Right lobe of liver (tissue), 6 donors: ENCODE measurements around the gene ALPI. TPM values are rescaled to one million over a fixed set of nuclear protein-coding genes. Genes with fewer than 3 reads are reported as not detected.
"Not testable (repeated sequence)": the region's sequence is repeated elsewhere in the genome, so short reads cannot be mapped to it uniquely, and the experiment has no call there.

Experiments
- ATAC-seq, 4 donors: fragments of 200-7000 bp; cut with Tn5 transposase; one replicate each; pipeline ENCODE4 v1.9.1; 2020; ENCODE audit warnings: mild to moderate bottlenecking in 4 of 4, moderate library complexity in 4 of 4
- DNase-seq, 3 donors: peaks; one replicate each; pipeline ENCODE4 v3.0.0-alpha.2; 2020
- H3K27ac ChIP-seq, 3 donors: fragments of 200-600 bp; one replicate each; pipeline ENCODE4 v1.8.0; 2022
- H3K27me3 ChIP-seq, 2 donors: fragments of 200-600 bp; one replicate each; pipeline ENCODE4 v1.8.0; 2022
- H3K36me3 ChIP-seq, 4 donors: fragments of 200-600 bp; sonication (generic) in 1 of 4; one replicate each; pipeline versions ENCODE4 v1.5.1 to v1.8.0; 2017 to 2022; ENCODE audit warnings: control low read depth in 1 of 4
- H3K4me1 ChIP-seq, 4 donors: fragments of 200-600 bp; sonication (generic) in 1 of 4; one replicate each; pipeline versions ENCODE4 v1.5.1 to v1.8.0; 2017 to 2022; ENCODE audit warnings: control low read depth in 1 of 4
- H3K4me3 ChIP-seq, 3 donors: fragments of 200-600 bp; one replicate each; pipeline ENCODE4 v1.8.0; 2022
- H3K9me3 ChIP-seq, 4 donors: fragments of 200-600 bp; sonication (generic) in 1 of 4; one replicate each; pipeline versions ENCODE4 v1.5.1 to v1.8.0; 2017 to 2022; ENCODE audit warnings: control low read depth in 1 of 4
- CTCF ChIP-seq, 4 donors: fragments of 200-600 bp in 3 of 4; fragments of 450-650 bp in 1 of 4; IDR thresholded peaks; one replicate each; pipeline versions ENCODE4 v1.5.1 to v1.8.0; 2016 to 2022; ENCODE audit warnings: antibody characterized with exemption in 4 of 4, mild to moderate bottlenecking in 2 of 4
- POLR2A ChIP-seq: fragments of 450-650 bp; IDR thresholded peaks from one replicate; pipeline ENCODE4 v1.6.1; 2017; ENCODE audit warnings: antibody characterized with exemption, mild to moderate bottlenecking
- WGBS: methylation state at CpG from one replicate; pipeline ENCODE4 v1.1.6; 2018; ENCODE audit warnings: low coverage, low lambda C conversion rate; ENCODE audit not compliant: insufficient coverage; ENCODE audit errors: missing lambda C conversion rate; 5-methylcytosine and 5-hydroxymethylcytosine counted together
- intact Hi-C, 2 donors: fragments of 100-400 bp; cut with DNase I; formaldehyde crosslinking; loops; one replicate each; pipeline versions ENCODE4 v1.11.2 to v1.14.1; 2022
- total RNA-seq, 6 experiments: library from RNA; depleted of rRNA in 2 of 6; stranded (reverse); fragments of >200 nt in 2 of 6; fragmentation: NEBNext Ultra II Directional in 3 of 6; extraction: Animal tissue kit (Norgen Biotek cat#: 25700) in 3 of 6; gene quantifications; one replicate each; pipeline versions ENCODE4 v1.1.0 to v1.2.4, GENCODE V29; 2016 to 2023
- donor health status: DM: no; HTN: yes; CAD: no.
- donor health status: DM: no; HTN: no; CAD: no.
- donor health status: DM: no; HTN: no; CAD: no.
- donor health status: DM: no; HTN: yes; CAD: no.
- donor health status: DM: no; HTN: yes; CAD: no.

ALPI gene
- total RNA-seq, 6 experiments from 2014 or later: 0.19 to 0.25 TPM; not detected in 4

GRCh38 chr2:232438951-232439757 lies 16.8 kb upstream of the ALPI start:
- no peak overlapping the region for H3K4me3 ChIP-seq
- WGBS: no CpG with 5 or more reads among the region's 22 CpGs
- no peaks in the 10 kb centered on the region for H3K9me3 ChIP-seq
- no peaks in the 10 kb centered on the region for H3K36me3 ChIP-seq
- DNase-seq: peak in 1 of 3 donors; percentile 47
- H3K4me1 ChIP-seq: peaks cover 0 to 4% (median 2%) of the 10 kb centered on the region in 4 donors
- H3K27ac ChIP-seq: no peak overlapping the region
- H3K27me3 ChIP-seq: no peaks in the 10 kb centered on the region
- TF ChIP-seq POLR2A (no peak), CTCF (IDR thresholded peaks at IDR 0.05) (peak; percentile 42 to 61 (median 54))
- peak; percentile 26 to 45 (median 35) for ATAC-seq
- intact Hi-C loops: loop anchor here (5.0 to 10.0 kb wide), 3 partner anchors 86 to 537 kb away; partner anchors contain the start of genes CHRND (in 1 of the 2) and PRSS56 (in 1 of the 2)

GRCh38 chr2:232439758-232440135 lies 16.2 kb upstream of the ALPI start:
- DNase-seq (peak in 1 of 3 donors; percentile 20), ATAC-seq (no peak)
- Histone ChIP-seq H3K27ac (no peak overlapping the region), H3K9me3 (no peaks in the 10 kb centered on the region), H3K4me3 (no peak overlapping the region), H3K36me3 (no peaks in the 10 kb centered on the region), H3K4me1 (peaks cover 0 to 10% (median 5%) of the 10 kb centered on the region in 4 donors), H3K27me3 (no peaks in the 10 kb centered on the region)
- intact Hi-C loops: loop anchor here (5.0 to 10.0 kb wide), 3 partner anchors 85 to 537 kb away; partner anchors contain the start of genes CHRND (in 1 of the 2) and PRSS56 (in 1 of the 2)
- TF ChIP-seq CTCF (IDR thresholded peaks at IDR 0.05) (peak in 3 of 4 donors; percentile 39 to 46 (median 40)), POLR2A (no peak)
- WGBS: 33% methylated on average over 1 of the region's 5 CpGs

- WGBS: 43% methylated on average over 2 of the region's 16 CpGs
- H3K9me3 ChIP-seq, H3K27ac ChIP-seq, H3K4me1 ChIP-seq, H3K4me3 ChIP-seq, intact Hi-C loops, H3K36me3 ChIP-seq, H3K27me3 ChIP-seq: not testable (repeated sequence)
- DNase-seq (peak; percentile 84 to 89 (median 88)), ATAC-seq (peak; percentile 70 to 75 (median 74))
- TF ChIP-seq CTCF (IDR thresholded peaks at IDR 0.05): peak; percentile 91 to 95 (median 94)
These were observed 15.5 kb upstream of the ALPI start for GRCh38 chr2:232440220-232441018.

- TF ChIP-seq POLR2A: no peak
- TF ChIP-seq CTCF (IDR thresholded peaks at IDR 0.05): no peak
- intact Hi-C loops: no loop called here
- ATAC-seq: no peak
- Histone ChIP-seq H3K27ac (no peak overlapping the region), H3K27me3 (no peaks in the 10 kb centered on the region), H3K36me3 (no peaks in the 10 kb centered on the region), H3K4me1 (peaks cover 0 to 10% (median 5%) of the 10 kb centered on the region in 4 donors), H3K4me3 (no peak overlapping the region), H3K9me3 (no peaks in the 10 kb centered on the region)
- peak in 2 of 3 donors; percentile 41 to 50 for DNase-seq
- WGBS: 54% methylated on average over 2 of the region's 12 CpGs
These were observed 14.8 kb upstream of the ALPI start for GRCh38 chr2:232441147-232441651.

GRCh38 chr2:232441922-232442321 lies 14.0 kb upstream of the ALPI start:
- intact Hi-C loops, H3K9me3 ChIP-seq, H3K27me3 ChIP-seq, ATAC-seq, H3K4me3 ChIP-seq, H3K36me3 ChIP-seq, H3K27ac ChIP-seq: not testable (repeated sequence)
- WGBS: no CpG with 5 or more reads among the region's 10 CpGs
- peaks cover 0 to 16% (median 7%) of the 10 kb centered on the region in 4 donors for H3K4me1 ChIP-seq
- DNase-seq: peak in 1 of 3 donors; percentile 53

- no CpG with 5 or more reads among the region's 13 CpGs for WGBS
- H3K27ac ChIP-seq, intact Hi-C loops, H3K9me3 ChIP-seq, H3K36me3 ChIP-seq, ATAC-seq, H3K27me3 ChIP-seq, H3K4me3 ChIP-seq: not testable (repeated sequence)
- DNase-seq: peak in 1 of 3 donors; percentile 35
- peaks cover 0 to 21% (median 9%) of the 10 kb centered on the region in 4 donors for H3K4me1 ChIP-seq
These were observed 13.5 kb upstream of the ALPI start for GRCh38 chr2:232442431-232442830.

GRCh38 chr2:232443047-232443446 lies 12.9 kb upstream of the ALPI start:
- Histone ChIP-seq H3K27ac (peak overlapping the region in 1 of 3 donors; percentile 31), H3K4me1 (peaks cover 0 to 26% (median 12%) of the 10 kb centered on the region in 4 donors)
- H3K4me3 ChIP-seq, intact Hi-C loops, H3K27me3 ChIP-seq, ATAC-seq, H3K9me3 ChIP-seq, H3K36me3 ChIP-seq: not testable (repeated sequence)
- no CpG with 5 or more reads among the region's 13 CpGs for WGBS
- peak in 1 of 3 donors; percentile 41 for DNase-seq
